ENCODE measurements around the gene KCTD5. TPM values are rescaled to one million over a fixed set of nuclear protein-coding genes. Genes with fewer than 3 reads are reported as not detected.

KCTD5 gene
- total RNA-seq, 1 donor, result 16.4 TPM

GRCh38 chr16:2708290-2708639, 25.9 kb downstream of the KCTD5 start:
- no peak for DNase-seq (ENCODE audit: low read depth)
- TF ChIP-seq CTCF (IDR thresholded peaks at IDR 0.05; ENCODE audit: insufficient read depth, low read length), result no peak
- no peak overlapping the region for H3K4me3 ChIP-seq (ENCODE audit: low read depth, low read length)

- DNase-seq (ENCODE audit: low read depth), result no peak
- TF ChIP-seq CTCF (IDR thresholded peaks at IDR 0.05; ENCODE audit: insufficient read depth, low read length), result no peak
These were observed 26.7 kb downstream of the KCTD5 start for GRCh38 chr16:2708955-2709587.

GRCh38 chr16:2709588-2709984, 27.3 kb downstream of the KCTD5 start:
- TF ChIP-seq CTCF (IDR thresholded peaks at IDR 0.05; ENCODE audit: insufficient read depth, low read length), result no peak
- no peak for DNase-seq (ENCODE audit: low read depth)
- no peak overlapping the region for H3K4me3 ChIP-seq (ENCODE audit: low read depth, low read length)

More at GRCh38 chr16:2708955-2709587, 26.7 kb downstream of the KCTD5 start:
- H3K4me3 ChIP-seq (ENCODE audit: low read depth, low read length), result no peak overlapping the region

- no peak overlapping the region for H3K4me3 ChIP-seq (ENCODE audit: low read depth, low read length)
- DNase-seq (ENCODE audit: low read depth), result no peak
- no peak for TF ChIP-seq CTCF (IDR thresholded peaks at IDR 0.05; ENCODE audit: insufficient read depth, low read length)
These were observed 27.8 kb downstream of the KCTD5 start for GRCh38 chr16:2710021-2710710.

- no peak for TF ChIP-seq CTCF (IDR thresholded peaks at IDR 0.05; ENCODE audit: insufficient read depth, low read length)
- H3K4me3 ChIP-seq (ENCODE audit: low read depth, low read length), result no peak overlapping the region
- DNase-seq (ENCODE audit: low read depth), result no peak
These were observed 28.4 kb downstream of the KCTD5 start for GRCh38 chr16:2710711-2711231.

GRCh38 chr16:2711370-2712062, 29.2 kb downstream of the KCTD5 start:
- no peak overlapping the region for H3K4me3 ChIP-seq (ENCODE audit: low read depth, low read length)
- no peak for DNase-seq (ENCODE audit: low read depth)
- TF ChIP-seq CTCF (IDR thresholded peaks at IDR 0.05; ENCODE audit: insufficient read depth, low read length), result no peak

Data from fibroblast of the aortic adventitia (primary cell).